Activated CD4-positive, alpha-beta T cell treated with anti-CD3 and anti-CD28 coated beads, Interleukin-2, amount 10 ng/mL, durations not matched to agents 24 days and 14 days (primary cell): Measurements from ENCODE around the gene CAPN12. TPM values are rescaled to one million over a fixed set of nuclear protein-coding genes. Genes with fewer than 3 reads are reported as not detected.

ENCODE experiments used
- DNase-seq: peaks from one replicate; pipeline ENCODE4 v3.0.0; 2022
- H3K27ac Mint-ChIP-seq: one replicate; pipeline ENCODE4 v1.8.0; 2022; ENCODE audit warnings: mild to moderate bottlenecking, mixed read lengths
- H3K27me3 Mint-ChIP-seq: one replicate; pipeline ENCODE4 v1.8.0; 2022; ENCODE audit warnings: mixed read lengths
- H3K36me3 Mint-ChIP-seq: one replicate; pipeline ENCODE4 v1.8.0; 2022; ENCODE audit warnings: low read depth, mild to moderate bottlenecking, mixed read lengths
- H3K4me1 Mint-ChIP-seq: one replicate; pipeline ENCODE4 v1.8.0; 2021; ENCODE audit warnings: mixed read lengths
- H3K4me3 Mint-ChIP-seq: one replicate; pipeline ENCODE4 v1.8.0; 2022; ENCODE audit warnings: mild to moderate bottlenecking, moderate library complexity, mixed read lengths
- H3K9me3 Mint-ChIP-seq: one replicate; pipeline ENCODE4 v1.8.0; 2021; ENCODE audit warnings: mixed read lengths
- intact Hi-C: fragments of 100-400 bp; cut with micrococcal nuclease; formaldehyde crosslinking; loops from one replicate; pipeline ENCODE4 v1.15.1; 2023
- total RNA-seq: library from RNA; stranded (reverse); gene quantifications from 2 replicates; pipeline ENCODE4 v1.2.3, GENCODE V29; 2022

The CAPN12 gene
- total RNA-seq, 1 donor from 2014 or later, result 3.5 TPM

GRCh38 chr19:38710416-38710702 is 33.9 kb downstream of the CAPN12 start:
- Mint-ChIP-seq H3K4me1 (no peaks in the 10 kb centered on the region), H3K4me3 (no peak overlapping the region), H3K27ac (peak overlapping the region; percentile 42), H3K36me3 (peaks cover 49% of the 10 kb centered on the region), H3K27me3 (no peaks in the 10 kb centered on the region), H3K9me3 (no peaks in the 10 kb centered on the region)
- DNase-seq, result no peak
- intact Hi-C loops, result no loop called here

GRCh38 chr19:38709671-38710415 is 34.4 kb downstream of the CAPN12 start:
- Mint-ChIP-seq H3K9me3 (no peaks in the 10 kb centered on the region), H3K27ac (no peak overlapping the region), H3K4me1 (no peaks in the 10 kb centered on the region), H3K36me3 (peaks cover 48% of the 10 kb centered on the region), H3K4me3 (no peak overlapping the region), H3K27me3 (no peaks in the 10 kb centered on the region)
- intact Hi-C loops, result no loop called here
- DNase-seq, result no peak

GRCh38 chr19:38709119-38709518 is 35.2 kb downstream of the CAPN12 start:
- no peaks in the 10 kb centered on the region for H3K9me3 Mint-ChIP-seq
- DNase-seq, result no peak
- no peak overlapping the region for H3K27ac Mint-ChIP-seq
- H3K4me3 Mint-ChIP-seq, result no peak overlapping the region
- H3K4me1 Mint-ChIP-seq, result peaks cover 2% of the 10 kb centered on the region
- H3K36me3 Mint-ChIP-seq, result peaks cover 47% of the 10 kb centered on the region
- H3K27me3 Mint-ChIP-seq, result no peaks in the 10 kb centered on the region
- intact Hi-C loops, result no loop called here

GRCh38 chr19:38708413-38709024 is 35.8 kb downstream of the CAPN12 start:
- no peaks in the 10 kb centered on the region for H3K9me3 Mint-ChIP-seq
- H3K36me3 Mint-ChIP-seq, result peaks cover 50% of the 10 kb centered on the region
- no peak for DNase-seq
- H3K27me3 Mint-ChIP-seq, result no peaks in the 10 kb centered on the region
- peaks cover 3% of the 10 kb centered on the region for H3K4me1 Mint-ChIP-seq
- H3K27ac Mint-ChIP-seq, result no peak overlapping the region
- no peak overlapping the region for H3K4me3 Mint-ChIP-seq
- intact Hi-C loops, result no loop called here

- H3K4me1 Mint-ChIP-seq, result peaks cover 3% of the 10 kb centered on the region
- intact Hi-C loops, result no loop called here
- no peaks in the 10 kb centered on the region for H3K27me3 Mint-ChIP-seq
- H3K4me3 Mint-ChIP-seq, result no peak overlapping the region
- no peak overlapping the region for H3K27ac Mint-ChIP-seq
- peaks cover 55% of the 10 kb centered on the region for H3K36me3 Mint-ChIP-seq
- H3K9me3 Mint-ChIP-seq, result no peaks in the 10 kb centered on the region
- DNase-seq, result no peak
Measured at GRCh38 chr19:38707512-38708114, 36.7 kb downstream of the CAPN12 start.

- Mint-ChIP-seq H3K9me3 (no peaks in the 10 kb centered on the region), H3K27ac (no peak overlapping the region), H3K4me3 (no peak overlapping the region), H3K27me3 (no peaks in the 10 kb centered on the region), H3K36me3 (peaks cover 54% of the 10 kb centered on the region), H3K4me1 (peaks cover 3% of the 10 kb centered on the region)
- intact Hi-C loops, result no loop called here
- no peak for DNase-seq
Measured at GRCh38 chr19:38706792-38707511, 37.3 kb downstream of the CAPN12 start.

- no peaks in the 10 kb centered on the region for H3K27me3 Mint-ChIP-seq
- H3K36me3 Mint-ChIP-seq, result peaks cover 48% of the 10 kb centered on the region
- H3K9me3 Mint-ChIP-seq, result no peaks in the 10 kb centered on the region
- H3K4me1 Mint-ChIP-seq, result peaks cover 5% of the 10 kb centered on the region
- DNase-seq, result no peak
- intact Hi-C loops, result no loop called here
- no peak overlapping the region for H3K27ac Mint-ChIP-seq
- no peak overlapping the region for H3K4me3 Mint-ChIP-seq
Measured at GRCh38 chr19:38705197-38706019, 38.9 kb downstream of the CAPN12 start.

- Mint-ChIP-seq H3K27ac (no peak overlapping the region), H3K4me1 (peaks cover 5% of the 10 kb centered on the region), H3K36me3 (peaks cover 44% of the 10 kb centered on the region), H3K27me3 (no peaks in the 10 kb centered on the region), H3K4me3 (no peak overlapping the region), H3K9me3 (no peaks in the 10 kb centered on the region)
- no peak for DNase-seq
- intact Hi-C loops, result no loop called here
Measured at GRCh38 chr19:38704488-38705026, 39.7 kb downstream of the CAPN12 start.

- Mint-ChIP-seq H3K27me3 (no peaks in the 10 kb centered on the region), H3K4me3 (no peak overlapping the region), H3K27ac (peak overlapping the region; percentile 24), H3K9me3 (no peaks in the 10 kb centered on the region), H3K36me3 (peaks cover 39% of the 10 kb centered on the region), H3K4me1 (peaks cover 16% of the 10 kb centered on the region)
- intact Hi-C loops, result no loop called here
- DNase-seq, result no peak
Measured at GRCh38 chr19:38703509-38703908, 40.8 kb downstream of the CAPN12 start.

- intact Hi-C loops, result no loop called here
- no peaks in the 10 kb centered on the region for H3K27me3 Mint-ChIP-seq
- H3K4me3 Mint-ChIP-seq, result no peak overlapping the region
- no peak for DNase-seq
- H3K9me3 Mint-ChIP-seq, result no peaks in the 10 kb centered on the region
- H3K4me1 Mint-ChIP-seq, result peaks cover 25% of the 10 kb centered on the region
- no peak overlapping the region for H3K27ac Mint-ChIP-seq
- H3K36me3 Mint-ChIP-seq, result peaks cover 33% of the 10 kb centered on the region
Measured at GRCh38 chr19:38702278-38702677, 42.0 kb downstream of the CAPN12 start.

- no peak overlapping the region for H3K27ac Mint-ChIP-seq
- H3K36me3 Mint-ChIP-seq, result peaks cover 28% of the 10 kb centered on the region
- peaks cover 32% of the 10 kb centered on the region for H3K4me1 Mint-ChIP-seq
- intact Hi-C loops, result no loop called here
- no peak overlapping the region for H3K4me3 Mint-ChIP-seq
- no peaks in the 10 kb centered on the region for H3K27me3 Mint-ChIP-seq
- no peaks in the 10 kb centered on the region for H3K9me3 Mint-ChIP-seq
- DNase-seq, result no peak
Measured at GRCh38 chr19:38701455-38702063, 42.7 kb downstream of the CAPN12 start.

- intact Hi-C loops, result no loop called here
- DNase-seq, result no peak
- Mint-ChIP-seq H3K4me3 (no peak overlapping the region), H3K4me1 (peaks cover 34% of the 10 kb centered on the region), H3K27me3 (no peaks in the 10 kb centered on the region), H3K36me3 (peaks cover 25% of the 10 kb centered on the region), H3K27ac (peak overlapping the region; percentile 53), H3K9me3 (no peaks in the 10 kb centered on the region)
Measured at GRCh38 chr19:38700902-38701454, 43.3 kb downstream of the CAPN12 start.
